Measurements from ENCODE around the gene UCN3.

GRCh38 chr10:5418584-5418983 is 53.8 kb downstream of the UCN3 start:
- no peak for TF ChIP-seq EZH2phosphoT487 (IDR thresholded peaks at IDR 0.05)
- TF ChIP-seq CTCF (IDR thresholded peaks at IDR 0.05), result no peak
- TF ChIP-seq EZH2 (IDR thresholded peaks at IDR 0.05), result no peak
